Stimulated activated CD8-positive, alpha-beta memory T cell treated with anti-CD3 and anti-CD28 coated beads, Interleukin-7, amount 100 ng/mL, for 1 hour (primary cell): Measurements from ENCODE around the gene CD300LB.
"Not testable (repeated sequence)": the region's sequence is repeated elsewhere in the genome, so short reads cannot be mapped to it uniquely, and the experiment has no call there.

Experiments
- DNase-seq, 2 donors: peaks; one replicate each; pipeline ENCODE4 v3.0.0-alpha.2; 2020; ENCODE audit warnings: low read depth in 2 of 2

The CD300LB gene

DNA sequence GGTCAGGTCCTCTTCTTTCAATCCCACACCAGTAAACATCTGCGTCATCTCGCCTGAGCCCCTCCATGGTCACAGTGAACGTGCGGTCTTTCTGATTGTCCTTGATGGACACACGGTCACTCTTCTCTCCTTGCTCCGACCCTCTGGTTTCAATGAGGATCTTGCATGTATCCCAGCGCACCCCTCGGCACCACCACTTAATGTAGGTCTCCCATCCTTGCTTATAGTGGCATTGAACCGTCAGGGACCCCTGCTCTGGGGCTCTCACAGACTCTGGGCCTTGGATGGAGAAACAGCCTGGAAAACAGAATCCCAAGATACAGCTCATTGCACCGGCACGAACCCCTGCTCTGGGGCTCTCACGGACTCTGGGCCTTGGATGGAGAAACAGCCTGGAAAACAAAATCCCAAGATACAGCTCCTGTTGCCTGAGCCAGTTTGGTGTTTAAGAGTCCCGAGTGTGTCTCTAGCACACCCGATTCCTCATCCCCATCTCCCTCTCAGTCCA lies 5.4 kb downstream of the CD300LB start:
- DNase-seq: no peak

DNA sequence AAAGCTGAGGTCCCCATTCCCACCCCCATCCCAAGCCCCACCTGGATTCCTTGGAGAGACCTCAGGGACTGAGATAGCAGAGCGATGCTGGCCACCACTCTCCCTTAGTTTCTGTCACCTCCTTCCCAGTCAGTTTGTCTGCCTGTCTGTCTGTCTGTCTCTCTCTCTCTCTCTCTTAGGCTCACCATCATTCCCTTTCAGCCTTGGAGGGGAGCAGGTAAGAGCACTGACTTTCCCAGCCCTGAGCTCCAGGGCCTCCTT lies 5.9 kb downstream of the CD300LB start:
- no peak for DNase-seq

DNA sequence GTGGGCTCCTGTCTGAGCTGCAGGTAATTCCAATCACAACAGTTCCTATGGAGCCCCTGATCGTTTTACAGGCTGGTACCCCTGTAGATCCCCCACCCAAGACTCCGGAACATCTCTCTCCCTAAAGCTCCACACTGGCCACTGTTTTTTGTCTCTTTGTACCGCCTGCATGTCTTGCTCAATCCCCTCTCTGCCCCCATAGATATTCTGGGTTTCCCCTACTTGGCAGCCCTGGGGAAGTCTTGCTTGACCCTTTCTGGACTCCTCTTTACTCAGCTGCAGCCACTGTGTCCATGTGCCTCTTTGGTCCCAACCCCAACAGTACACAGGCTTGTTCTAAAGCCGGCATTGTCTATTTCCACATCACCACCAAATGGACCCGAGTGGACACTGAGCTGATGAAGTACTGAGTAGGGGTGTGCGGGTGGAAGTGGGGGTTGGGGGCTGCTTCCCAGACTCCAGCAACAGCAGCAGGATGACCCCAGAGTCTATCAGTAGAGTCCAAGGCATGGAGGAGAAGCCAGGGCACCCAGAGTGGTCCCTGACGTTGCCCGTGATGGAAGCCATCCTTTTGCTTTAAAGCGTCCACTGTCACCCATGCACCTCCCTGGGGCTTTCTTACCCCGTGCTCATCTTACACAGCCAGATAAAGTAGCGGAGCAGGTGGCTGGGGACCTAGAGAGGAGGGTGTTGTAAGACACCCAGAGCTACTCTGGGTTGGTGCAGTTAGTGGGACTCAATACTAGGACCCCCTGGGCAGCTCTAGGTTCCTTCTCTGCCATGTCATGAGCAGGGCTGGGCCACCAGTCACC lies 6.4 kb downstream of the CD300LB start:
- no peak for DNase-seq

DNA sequence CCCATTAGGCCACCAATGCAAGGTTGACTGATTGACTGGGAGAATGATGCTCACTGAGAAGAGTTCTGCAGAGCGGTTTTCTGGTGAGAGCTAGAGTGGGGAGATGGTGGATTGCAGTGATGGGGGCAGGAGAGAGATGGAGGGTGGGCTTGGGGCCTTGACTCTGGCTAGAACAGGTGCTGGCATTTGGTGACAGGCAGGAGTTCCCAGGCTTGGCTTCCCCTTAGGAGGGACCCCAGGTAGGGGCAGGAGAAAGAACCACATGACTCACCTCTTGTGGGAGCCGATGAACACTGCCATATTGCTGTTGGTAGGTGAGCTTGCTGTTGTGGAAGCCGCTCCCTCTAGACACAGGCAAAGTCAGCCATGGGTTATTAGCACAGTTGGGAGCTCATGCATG lies 8.0 kb downstream of the CD300LB start:
- no peak for DNase-seq

DNA sequence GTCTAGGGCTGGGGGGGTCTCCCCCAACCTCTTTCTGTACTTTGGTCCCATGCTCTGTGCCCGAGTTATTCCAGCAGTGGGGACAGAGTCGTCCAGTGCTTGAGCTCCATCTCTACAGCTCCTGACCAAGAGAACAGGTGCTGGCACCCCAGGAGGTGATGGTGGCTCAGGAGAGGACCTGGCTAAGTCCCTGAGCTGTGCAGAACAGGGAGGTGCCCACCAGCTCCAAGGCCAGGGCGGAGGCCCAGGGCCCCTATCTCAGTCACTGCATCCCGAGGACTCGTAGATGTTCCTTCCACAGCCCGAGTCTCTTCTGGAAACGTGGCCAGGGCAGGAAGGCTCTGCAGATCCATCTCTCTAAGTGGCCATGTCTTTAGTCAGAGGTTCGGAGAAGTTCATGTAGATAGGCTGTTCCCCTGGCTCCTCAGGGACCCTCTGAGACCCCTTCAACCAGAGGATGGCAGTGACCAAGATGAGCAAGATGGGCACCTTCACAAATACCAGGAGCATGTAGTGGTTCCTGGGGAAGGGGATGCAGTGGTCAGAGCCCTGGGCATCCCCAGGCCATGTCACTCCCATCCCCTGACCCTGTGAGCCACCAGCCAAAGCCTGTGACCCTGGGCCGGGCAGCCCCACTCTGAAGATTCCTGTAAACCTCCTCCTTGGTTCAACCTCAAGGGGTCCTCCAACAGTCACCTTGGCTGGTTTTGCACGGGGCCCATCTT lies 8.7 kb downstream of the CD300LB start:
- no peak for DNase-seq

DNA sequence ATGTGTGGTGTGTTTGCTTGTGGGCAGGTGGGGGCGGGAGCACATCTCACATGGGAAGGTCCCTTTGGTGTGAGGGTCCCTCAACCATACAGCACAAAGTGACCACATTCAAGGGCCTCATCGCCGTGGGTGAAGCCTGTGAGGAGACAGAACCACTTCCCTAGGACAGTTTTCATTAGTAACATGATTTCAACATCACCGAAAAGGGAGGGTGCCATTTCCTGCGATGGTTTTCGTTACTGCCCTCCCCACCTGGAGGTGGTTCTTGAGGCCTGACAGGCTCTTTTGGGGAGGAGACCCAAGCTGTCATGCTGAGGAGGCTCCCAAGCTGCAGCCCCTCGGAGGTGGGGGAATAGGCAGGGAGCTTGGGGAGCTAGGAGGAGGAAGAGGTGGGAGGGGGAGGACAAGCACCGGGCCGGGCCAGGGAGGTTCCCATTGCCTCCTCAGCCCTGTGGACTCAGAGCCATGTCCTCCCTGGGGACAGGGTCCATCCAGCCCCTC lies 9.5 kb downstream of the CD300LB start:
- peak in 1 of 2 donors; percentile 13 for DNase-seq

DNA sequence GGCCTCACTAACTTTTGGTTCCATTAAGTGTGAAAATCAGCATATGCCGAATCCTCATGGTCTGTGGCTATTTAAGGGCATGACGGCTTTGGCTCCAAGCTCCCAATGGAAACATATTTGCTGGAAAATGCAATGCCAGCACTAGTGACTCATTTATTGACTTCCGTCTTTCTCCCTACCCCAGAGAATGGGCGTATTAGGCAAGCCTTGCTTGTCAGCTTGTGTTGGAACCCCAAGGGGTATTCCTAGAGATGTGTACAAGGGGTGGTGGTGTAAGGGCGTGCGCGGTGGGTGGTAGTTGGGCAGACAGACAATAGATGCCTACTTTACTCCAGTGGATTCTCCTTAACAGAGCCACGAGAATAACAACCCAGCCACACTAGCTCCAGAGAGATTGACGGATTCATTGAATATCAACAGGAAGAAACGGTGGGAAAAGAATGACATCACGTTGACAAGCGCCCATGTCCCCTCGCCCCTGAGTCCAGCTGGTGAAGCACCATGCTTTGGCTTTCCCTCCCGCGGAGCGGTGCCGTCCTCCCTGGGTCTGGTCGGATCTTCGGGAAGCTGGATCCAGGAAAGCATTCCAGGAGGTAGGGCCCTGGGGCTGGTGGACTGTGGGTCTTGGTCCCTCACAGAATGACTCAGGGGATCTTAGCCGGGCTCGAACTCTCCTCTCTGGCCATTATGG lies 10.3 kb downstream of the CD300LB start:
- no peak for DNase-seq

DNA sequence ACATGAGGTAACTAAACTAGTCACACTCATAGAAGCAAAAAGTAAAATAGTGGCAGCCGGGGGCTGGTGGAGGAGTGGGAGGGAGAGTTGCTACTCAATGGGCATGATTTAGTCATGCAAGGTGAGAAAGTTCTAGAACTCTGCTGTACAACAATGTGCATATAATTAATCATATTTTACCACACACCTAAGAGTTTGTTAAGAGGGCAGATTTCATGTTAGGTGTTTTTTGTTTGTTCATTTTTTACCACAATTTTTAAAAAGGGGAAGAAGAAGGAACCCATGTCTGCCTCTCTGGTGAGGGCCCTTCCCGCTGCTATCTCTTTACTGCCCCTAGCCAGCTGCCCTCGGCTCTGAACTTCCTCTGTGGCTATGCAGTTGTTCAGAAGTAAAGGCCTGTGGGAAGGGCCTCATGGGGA lies 11.2 kb downstream of the CD300LB start:
- no peak for DNase-seq

DNA sequence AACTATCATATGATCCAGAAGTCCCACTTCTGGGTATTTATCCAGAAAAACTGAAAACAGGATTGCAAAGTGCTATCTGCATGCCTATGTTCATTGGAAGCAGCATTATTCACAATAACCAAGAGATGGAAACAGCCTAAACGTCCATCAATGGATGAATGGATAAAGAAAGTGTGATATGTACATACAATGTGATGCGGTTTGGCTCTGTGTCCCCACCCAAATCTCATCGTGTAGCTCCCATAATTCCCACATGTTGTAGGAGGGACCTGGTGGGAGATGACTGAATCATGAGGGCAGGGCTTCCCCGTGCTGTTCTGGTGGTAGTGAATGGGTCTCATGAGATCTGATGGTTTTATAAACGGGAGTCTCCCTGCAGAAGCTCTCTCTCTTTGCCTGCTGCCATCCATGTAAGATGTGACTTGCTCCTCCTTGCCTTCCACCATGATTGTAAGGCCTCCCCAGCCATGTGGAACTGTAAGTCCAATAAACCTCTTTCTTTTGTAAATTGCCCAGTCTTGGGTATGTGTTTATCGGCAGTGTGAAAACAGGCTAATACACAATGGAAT lies 12.8 kb downstream of the CD300LB start:
- not testable (repeated sequence) for DNase-seq

DNA sequence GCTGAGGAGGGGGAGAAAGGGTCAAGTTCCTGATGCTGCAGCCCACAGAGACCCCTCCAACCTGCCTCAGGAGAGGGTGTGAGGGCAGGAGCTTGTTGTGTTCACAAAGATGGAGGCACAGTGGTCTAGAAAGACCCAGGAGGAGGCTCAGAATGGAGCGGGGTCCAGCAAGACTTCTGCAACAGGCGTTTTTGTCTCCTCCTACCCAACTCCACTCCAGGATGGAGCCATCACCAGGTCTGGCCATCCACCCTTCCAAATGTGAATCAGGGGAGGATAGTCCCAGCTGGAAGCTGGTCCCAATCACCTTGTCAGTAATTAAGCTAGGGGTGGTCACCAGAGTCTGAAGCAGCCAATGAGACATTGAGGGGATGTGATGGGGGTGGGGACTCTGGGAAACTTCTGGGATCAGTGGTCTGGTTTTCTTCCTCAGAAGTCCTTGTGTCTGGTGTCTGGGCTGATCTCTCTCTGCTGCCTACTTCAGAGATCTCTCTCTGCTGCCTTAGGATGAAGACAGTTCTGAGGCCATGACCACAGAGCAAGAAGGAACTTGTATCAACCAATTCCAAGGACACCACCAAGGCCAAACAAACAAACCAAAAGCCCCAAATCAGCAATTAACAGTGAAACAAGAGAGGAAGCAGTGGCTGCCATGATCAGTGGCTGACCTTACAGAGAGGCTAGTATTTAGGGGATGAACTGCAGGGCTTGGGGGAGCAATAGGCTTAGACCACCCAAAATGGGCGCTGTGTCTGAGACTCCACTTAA lies 14.5 kb downstream of the CD300LB start:
- DNase-seq: no peak

DNA sequence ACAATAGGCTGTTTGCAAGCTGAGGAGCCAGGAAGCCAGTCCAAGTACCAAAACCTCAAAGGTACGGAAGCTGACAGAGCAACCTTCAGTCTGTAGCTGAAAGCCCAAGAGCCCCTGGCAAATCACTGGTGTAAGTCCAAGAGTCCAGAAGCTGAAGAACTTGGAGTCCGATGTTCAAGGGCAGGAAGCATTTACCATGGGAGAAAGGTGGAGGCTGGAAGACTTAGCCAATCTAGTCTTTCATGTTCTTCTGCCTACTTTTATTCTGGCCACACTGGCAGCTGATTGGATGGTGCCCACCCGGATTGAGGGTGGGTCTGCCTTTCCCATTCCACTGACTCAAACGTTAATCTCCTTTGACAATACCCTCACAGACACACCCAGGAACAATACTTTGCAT lies 15.3 kb downstream of the CD300LB start:
- DNase-seq: no peak

DNA sequence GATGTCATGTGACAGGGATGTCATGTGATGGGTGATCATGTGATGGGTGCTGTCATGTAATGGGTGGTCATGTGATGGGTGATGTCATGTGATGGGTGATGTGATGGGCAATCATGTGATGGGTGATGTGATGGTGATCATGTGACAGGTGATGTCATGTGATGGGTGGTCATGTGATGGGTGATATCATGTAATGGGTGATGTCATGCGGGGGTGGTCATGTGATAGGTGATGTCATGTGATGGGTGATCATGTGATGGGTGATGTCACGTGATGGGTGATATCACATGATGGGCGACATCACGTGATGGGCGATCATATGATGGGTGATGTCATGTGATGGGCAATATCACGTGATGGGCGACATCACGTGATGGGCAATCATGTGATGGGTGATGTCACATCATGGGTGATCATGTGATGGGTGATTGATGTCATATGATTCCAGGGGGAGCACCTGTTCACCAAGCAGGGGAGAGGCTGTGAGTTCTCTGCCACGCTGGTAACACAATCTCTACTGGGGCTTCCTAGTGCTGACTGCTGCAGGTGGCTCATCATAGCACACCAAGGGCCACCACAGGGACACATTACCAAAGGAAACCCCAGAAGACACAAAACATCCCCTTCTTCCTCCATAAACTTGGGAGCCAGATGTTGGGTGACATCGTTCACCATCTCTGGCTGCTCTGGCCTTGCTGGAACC lies 16.5 kb downstream of the CD300LB start:
- DNase-seq: peak in 1 of 2 donors; percentile 5

DNA sequence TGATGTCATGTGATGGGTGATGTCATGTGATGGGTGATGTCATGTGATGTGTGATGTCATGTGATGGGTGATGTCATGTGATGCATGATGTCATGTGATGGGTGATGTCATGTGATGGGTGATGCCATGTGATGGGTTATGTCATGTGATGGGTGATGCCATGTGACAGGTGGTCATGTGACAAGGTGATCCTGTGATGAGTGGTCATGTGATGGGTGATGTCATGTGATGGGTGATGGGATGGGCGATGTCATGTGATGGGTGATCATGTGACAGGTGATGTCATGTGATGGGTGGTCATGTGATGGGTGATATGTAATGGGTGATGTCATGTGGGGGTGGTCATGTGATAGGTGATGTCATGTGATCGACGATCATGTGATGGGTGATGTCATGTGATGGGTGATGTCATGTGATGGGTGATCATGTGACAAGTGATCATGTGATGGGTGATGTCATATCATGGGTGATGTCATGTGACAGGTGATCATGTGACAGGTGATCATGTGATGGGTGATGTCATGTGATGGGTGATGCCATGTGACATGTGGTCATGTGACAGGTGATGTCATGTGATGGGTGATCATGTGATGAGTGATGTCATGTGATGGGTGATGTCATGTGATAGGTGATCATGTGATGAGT lies 17.2 kb downstream of the CD300LB start:
- peak in 1 of 2 donors; percentile 19 for DNase-seq

DNA sequence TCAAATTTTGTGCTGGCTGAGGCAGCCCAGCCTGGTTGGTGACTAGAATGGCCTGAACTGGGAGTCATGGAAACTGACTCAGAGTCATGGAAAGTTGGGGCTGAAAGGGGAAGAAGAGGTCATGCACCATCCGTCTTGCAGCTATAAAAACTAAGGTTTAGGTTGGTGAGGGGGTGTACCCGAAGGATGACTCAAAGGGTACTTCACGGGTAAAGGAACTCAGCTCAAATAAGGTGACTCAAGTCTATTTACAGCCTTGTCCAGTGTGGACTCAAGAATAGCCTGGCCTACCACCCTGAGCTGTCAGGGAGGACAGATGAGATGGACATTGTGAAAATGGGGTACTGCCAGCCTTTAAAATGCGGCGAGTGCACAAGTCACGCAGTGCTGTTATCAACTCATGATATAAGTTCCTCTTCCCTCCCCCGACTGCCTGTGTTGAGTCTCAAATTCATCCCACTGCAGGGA lies 18.6 kb downstream of the CD300LB start:
- no peak for DNase-seq

DNA sequence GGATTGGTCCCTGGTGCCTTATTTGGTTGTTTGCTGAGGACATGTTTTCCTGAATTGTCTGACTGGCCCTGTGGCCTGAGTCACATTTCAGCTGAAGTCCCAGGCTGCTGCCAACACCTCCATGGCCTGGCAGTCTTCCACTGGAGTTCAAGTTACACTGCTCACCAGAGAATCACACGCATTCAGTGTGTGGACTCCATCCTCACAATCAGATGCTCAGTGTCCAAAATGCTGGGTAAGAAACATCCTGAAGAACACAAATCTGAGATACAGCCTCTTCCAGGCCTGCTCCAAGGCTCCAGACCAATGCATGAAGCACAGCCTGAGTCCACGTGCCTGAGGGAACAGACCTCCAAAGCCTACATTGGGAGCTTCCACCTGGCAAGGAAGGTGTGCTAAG lies 19.2 kb downstream of the CD300LB start:
- no peak for DNase-seq

DNA sequence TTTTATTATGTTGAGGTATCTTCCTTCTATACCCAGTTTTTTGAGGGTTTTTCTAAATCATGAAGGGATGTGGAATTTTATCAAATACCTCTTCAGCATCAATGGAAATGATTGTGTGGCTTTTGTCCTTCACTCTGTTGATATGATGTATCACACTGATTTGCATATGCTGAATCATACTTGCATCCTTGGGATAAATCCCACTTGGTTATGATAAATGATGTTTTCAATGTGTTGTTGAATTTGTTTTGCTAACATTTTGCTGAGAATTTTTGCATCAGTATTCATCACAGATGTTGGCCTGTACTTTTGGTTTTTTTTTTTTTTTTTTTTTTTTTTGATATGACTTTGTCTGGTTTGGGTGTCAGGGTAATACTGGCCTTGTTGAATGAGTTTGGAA lies 23.1 kb downstream of the CD300LB start:
- no peak for DNase-seq

DNA sequence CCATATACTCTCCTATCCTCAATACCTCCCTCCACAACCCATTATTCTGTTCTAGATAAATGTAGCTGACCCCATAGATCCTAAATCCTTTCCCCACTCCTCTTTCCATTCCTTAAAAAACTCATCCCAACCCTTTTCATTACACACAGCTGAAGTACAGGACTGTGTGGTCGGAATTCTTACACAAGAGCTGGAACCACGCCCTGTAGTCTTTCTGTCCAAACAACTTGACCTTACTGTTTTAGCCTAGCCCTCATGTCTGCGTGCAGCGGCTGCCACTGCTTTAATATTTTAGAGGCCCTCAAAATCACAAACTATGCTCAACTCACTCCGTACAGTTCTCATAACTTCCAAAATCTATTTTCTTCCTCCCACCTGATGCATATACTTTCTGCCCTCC lies 27.3 kb downstream of the CD300LB start:
- not testable (repeated sequence) for DNase-seq

DNA sequence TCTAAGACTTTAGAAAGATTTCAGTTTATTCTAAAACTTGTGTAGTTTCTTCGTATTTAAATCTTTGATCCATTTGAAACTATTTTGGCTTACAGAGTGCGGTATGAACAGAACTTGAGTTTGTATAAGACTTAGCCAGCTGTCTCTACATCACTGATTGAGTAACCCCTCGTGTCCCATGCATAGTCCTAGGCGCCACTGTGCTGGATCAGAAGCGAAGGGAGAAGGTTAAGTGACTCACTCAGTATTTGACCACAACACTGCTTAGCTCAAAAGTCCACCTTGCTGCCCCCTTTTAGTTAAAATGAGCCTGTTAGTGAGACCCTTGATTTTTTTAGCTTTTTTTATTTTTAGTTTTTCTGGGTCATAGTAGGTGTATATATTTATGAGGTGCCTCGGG lies 28.4 kb downstream of the CD300LB start:
- DNase-seq: no peak

DNA sequence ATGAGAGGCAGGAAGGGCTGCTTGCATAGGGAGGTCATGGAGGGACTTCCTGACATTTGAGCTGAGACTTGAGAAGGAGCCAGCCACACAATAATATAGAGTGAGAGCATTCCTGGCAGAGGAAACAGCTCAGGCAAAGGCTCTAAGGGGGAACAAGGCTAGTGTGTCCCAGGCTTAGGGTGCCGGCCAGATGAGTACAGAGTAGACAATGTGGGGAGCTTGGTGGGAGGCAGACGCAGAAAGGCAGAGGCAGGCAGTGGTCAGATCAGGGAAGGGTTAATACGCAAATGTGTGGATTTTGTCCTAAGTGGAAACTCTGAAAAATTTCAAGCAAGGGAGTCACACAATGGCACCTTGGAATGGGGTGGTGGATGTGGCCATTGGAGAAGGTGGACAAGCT lies 31.3 kb downstream of the CD300LB start:
- no peak for DNase-seq

DNA sequence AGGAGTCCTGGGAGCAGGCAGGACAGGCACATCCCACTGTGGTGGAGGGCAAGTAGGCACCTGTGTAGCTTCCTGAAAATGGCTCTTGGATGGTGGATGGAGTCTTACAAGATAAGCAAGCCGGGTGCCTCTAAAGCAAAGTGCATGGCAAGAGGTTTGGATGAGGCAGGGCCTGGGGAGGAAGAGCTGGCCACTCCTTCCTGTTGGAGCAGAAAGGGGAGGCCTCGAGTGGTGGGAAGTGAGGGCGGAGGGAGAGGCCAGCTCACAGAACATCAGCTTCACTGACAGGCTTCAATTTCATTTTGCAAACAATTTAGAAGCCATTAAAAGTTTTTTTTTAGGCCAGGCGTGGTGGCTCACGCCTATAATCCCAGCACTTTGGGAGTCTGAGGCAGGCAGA lies 33.8 kb downstream of the CD300LB start:
- no peak for DNase-seq
